T-helper 2 cell (primary cell): ENCODE data around the gene FCHSD2.
"Not testable (repeated sequence)": the region's sequence is repeated elsewhere in the genome, so short reads cannot be mapped to it uniquely, and the experiment has no call there.

ENCODE experiments used
- DNase-seq, 5 experiments: peaks; one replicate each; pipeline versions ENCODE4 v3.0.0 to v3.0.0-alpha.2; 2012 to 2022

Gene FCHSD2

DNA sequence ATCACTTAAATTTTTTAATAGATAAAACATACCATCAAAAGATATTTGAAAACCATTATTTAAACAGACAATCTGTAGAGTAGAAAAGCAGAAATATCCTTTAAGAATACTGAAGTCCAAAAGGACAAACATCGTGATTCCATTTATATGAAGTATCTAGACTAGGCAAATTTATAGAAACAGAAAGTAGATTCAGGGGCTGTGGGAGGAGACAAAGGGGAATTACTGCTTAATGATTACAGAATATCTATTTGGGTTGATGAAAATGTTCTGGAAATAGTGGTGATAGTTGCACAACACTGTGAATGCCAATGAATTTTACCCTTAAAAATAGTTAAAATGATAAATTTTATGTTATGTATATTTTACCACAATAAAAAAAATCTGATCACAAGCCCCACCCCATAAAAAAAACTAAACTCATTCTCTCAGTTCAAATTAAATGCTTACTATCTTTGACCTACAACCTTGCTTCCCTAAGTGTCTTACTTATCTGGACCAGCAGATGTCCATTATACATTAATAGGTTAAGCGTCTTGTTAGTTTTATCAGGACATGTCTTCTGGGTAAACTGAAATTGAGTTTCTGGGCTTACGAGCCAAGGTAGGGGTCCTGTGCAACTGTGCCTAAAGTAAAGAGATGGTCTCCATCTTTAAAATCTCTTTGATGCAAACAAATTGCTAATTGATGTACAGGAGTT is 86.3 kb downstream of the FCHSD2 start:
- DNase-seq: no peak

DNA sequence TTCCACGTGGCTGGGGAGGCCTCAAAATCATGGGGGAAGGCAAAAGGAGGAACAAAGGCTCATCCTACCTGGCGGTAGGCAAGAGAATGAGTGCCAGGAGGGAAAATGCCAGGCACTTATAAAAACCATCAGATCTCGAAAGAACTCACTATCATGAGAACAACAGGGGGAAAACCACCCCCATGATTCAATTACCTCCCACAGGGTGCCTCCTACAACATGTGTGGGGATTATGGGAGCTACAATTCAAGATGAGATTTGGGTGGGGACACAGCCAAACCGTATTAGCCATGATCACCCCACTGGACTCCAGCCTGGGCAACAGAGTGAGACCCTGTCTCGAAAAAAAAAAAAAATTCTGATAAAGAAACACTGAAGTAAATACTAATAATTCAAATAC is 87.1 kb downstream of the FCHSD2 start:
- no peak for DNase-seq

DNA sequence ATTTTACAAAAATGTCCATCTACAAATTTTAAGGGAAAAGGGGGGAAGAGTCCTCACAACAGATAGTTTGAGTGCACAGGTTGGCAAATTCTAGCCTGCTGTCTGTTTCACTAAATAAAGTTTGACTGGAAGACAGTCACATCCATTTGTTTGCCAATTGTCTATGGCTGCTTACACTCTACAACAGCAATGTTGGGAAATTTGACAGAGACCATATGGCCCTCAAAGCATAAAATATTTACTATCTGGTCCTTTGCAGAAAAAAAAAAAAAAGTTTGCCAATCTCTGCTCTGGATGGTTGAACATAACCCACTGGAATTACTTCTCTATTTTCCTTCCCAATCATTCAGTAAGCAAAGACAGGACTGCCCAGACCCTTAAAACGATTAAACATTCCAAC is 88.2 kb downstream of the FCHSD2 start:
- no peak for DNase-seq

DNA sequence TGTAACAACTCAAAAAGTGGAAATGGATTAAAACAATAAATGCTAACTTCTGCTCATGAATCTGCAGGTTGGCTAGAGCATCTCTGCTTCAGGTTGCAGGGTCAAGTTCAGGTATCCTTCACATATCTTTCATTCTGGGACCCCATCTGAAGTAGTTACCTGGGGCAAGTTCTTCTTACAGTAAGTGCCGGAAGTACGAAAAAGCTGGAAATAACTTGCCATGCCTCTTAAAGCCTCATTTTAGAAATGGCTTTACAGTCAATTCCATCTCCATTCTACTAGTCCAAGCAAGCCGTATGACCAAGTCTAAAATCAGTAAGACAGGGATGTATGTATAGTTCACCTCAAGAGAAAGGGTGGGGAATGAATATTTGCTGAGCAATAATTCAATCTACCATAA is 93.7 kb downstream of the FCHSD2 start:
- DNase-seq: no peak

DNA sequence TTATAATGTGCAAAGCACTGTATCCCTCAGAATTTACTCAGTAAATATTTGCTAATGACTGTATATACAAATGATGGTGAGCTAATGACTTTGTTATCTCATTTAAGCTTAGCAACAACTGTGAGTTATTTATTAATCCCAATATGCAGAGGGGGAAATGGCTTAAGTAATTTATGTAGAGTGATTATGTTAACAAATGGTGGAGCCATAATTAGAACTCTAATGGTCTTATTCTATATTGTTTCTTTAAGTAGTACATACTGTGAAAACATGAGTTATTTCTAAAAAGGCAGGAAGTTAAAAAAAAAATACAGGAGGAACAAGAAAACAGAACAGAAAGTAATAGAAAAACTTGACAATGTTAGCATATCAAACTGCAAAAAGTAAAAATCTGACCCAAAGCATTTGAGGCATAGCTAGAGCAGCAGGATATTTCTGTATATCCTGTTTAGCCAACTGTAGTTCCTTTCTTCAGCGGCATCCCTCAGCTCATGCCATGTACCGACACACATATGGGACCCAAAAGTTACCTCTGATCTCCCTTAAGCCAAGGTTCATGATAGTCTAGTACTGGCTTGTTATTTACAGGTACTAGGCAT is 94.2 kb downstream of the FCHSD2 start:
- DNase-seq: no peak

DNA sequence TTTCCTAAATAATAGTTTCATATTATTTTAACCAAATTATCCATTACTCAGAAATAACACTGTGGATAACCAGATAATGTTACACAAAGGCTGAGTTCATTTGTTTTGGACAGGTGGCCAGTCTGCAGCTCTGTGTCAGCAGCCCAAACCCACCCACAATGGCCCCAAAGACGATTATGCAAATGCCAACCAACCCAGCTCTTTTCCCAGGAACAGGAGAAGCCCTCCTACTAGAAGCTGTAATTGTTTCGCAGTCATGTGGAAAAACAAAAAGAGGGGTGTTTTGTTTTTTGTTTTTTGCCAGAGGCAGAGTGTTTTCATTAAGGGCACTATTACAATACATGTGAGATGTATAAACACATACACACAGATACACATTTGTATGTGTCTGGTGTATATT is 102.1 kb downstream of the FCHSD2 start:
- DNase-seq: no peak

DNA sequence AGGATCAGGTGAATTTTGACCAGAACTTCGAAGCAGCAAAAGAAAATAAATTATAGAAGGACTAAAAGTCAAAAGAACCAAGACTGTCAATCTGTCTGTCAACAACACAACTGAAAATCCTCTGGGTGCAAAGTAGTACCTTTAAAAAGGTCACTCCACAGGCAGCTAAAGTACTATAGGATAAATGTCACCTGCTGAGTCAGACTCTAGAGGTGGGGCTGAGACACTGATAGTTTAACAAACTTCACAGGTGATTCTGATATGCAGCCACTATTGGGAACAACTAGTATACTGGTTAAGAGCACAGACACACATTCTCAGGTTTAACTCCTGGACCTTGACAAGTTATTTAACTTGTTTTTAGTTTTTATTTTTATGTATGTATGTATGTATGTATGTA is 107.3 kb downstream of the FCHSD2 start:
- no peak for DNase-seq

DNA sequence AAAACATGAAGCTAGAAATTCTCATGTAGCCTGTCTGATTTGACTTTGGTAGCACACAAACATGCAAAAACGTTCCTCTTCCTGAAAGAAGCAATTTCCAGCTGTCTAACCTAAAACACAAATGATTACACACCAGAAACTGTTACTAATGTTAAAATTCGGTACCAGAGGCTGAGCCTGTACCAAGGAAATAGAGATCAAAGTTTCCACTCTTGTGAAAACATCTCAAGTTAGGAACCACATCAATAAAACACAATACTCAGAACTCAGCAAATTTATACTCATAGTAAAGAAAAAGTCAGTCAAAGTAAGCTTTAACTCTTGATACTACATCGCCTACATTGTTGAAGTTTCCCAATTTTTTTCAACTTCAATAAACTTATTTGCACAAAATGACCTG is 107.8 kb downstream of the FCHSD2 start:
- DNase-seq: peak in 2 of 5 experiments; percentile 7 to 43

DNA sequence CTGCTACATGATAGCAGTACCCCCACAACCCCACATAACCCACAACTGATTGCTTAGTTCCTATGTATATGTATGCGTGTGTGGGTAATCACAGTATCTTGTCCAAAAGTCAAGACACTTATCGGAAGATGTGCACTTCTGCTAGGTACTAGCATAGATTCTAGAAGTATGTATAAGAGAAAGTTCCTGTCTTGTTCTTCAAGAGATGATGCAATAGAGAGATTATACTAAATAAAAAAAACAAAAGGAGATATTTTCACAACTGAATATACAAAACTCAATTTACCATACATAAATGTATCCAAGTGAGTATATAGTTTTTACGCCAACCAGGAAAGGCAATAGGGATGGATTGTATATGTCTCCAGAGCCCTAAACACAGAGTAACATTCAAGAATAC is 112.0 kb downstream of the FCHSD2 start:
- DNase-seq: no peak

DNA sequence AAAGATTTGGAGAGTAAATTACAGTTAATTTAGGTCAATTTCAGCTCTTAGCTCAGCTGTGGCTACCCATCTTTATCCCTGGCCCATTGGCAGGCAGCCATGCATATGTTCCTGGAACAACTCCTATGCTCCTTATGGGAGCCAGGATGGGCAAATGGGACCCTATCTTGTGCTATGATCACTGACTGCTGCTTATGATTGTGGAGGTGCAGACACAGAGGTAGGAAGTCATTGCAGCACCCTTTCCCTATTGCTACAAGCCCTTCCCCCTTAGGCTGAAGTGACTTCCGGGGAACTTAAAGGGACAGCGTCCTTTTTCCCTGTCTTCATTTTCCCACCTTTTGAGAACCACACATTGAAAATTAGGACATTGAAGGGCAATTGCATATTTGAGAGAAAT is 112.7 kb downstream of the FCHSD2 start:
- no peak for DNase-seq

DNA sequence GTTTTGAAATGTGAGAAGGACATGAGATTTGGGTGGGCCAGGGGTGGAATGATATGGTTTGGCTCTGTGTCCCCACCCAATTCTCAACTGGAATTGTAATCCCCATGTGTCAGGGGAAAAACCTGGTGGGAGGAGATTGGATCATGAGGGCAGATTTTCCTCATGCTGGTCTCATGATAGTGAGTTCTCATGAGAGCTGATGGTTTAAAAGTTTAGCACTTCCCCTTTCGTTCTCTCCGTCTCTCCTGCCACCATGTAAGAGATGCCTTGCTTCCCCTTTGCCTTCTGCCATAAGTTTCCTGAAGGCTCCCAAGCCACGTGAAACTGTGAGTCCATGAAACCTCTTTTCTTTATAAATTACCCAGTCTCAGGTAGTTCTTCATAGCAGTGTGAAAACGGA is 113.5 kb downstream of the FCHSD2 start:
- no peak for DNase-seq

DNA sequence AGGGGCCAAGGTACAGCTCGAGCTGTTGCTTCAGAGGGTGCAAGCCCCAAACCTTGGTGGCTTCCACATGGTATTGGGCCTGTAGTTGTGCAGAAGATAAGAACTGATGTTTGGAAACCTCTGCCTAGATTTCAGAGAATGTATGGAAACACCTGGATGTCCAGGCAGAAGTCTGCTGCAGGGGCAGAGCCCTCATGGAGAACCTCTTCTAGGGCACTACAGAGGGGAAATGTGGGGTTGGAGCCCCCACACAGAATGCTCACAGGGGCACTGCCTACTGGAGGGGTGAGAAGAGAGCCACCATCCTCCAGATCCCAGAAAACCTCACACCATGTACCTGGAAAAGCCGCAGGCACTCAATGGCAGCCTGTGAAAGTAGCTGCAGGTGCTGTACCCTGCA is 114.3 kb downstream of the FCHSD2 start:
- DNase-seq: not testable (repeated sequence)

DNA sequence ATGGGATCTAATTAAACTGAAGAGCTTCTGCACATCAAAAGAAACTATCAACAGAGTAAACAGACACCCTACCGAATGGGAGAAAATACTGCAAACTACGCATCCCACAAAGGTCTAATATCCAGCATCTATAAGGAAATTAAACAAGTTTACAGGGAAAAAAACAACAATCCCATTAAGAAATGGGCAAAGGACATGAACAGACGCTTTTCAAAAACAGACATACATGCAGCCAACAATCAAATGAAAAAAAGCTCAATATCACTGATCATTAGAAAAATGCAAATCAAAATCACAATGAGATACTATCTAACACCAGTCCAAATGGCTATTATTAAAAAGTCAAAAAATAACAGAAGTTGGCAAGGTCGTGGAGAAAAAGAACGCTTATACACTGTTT is 117.5 kb downstream of the FCHSD2 start:
- DNase-seq: no peak

DNA sequence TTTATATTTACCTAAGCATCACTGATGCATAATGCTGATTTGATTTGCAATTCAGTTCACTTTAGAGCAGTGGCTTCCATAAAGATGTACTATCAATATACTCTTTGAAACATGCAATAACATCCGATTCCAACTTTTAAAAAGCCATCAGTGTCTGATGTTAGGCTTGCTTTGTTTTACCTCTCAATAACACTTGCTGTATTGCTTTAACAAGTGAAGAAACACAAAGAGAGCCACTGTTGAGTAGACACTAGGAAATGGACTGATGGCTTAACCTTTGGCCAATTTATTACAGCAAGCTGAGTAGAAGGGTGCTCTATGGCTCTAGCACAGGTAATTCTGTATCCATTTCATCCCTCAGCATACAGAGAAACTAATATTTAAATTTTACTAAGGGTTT is 122.1 kb downstream of the FCHSD2 start:
- DNase-seq: no peak

DNA sequence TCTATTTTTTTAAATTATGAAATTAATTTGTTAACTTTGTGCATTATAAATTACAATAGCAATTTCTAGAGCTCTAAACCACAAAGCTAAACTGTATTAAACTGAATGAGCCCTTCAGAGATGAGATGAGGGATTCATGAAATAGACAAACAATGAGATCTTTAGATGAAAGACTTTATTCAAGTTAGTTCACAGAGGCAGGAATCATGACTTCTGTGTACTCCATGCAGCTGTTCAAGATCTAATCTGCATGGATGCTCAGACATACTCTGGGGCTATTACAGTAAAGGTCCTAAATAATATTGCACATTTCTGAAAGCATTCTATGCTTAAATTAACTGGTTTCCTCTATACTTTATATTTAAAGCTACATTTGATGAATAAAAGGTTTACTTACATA is 122.7 kb downstream of the FCHSD2 start:
- no peak for DNase-seq

DNA sequence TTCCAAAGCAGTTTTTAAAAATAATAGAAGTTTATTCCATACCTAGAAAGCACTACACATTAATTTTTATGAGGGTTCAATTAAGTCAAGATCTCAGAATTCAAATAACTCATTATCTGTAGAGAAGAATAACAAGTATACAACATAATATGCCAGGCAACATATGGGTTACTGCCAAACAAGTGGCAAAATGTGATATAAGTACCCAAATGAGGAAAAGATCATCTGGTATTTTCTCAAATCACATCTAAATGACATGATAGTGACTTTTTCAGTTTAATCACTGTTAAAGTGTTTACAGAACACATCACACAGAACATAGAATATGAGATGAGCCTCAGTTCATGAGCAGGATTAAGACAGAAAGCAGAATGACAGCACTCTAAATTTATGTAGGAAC is 123.3 kb downstream of the FCHSD2 start:
- DNase-seq: no peak

DNA sequence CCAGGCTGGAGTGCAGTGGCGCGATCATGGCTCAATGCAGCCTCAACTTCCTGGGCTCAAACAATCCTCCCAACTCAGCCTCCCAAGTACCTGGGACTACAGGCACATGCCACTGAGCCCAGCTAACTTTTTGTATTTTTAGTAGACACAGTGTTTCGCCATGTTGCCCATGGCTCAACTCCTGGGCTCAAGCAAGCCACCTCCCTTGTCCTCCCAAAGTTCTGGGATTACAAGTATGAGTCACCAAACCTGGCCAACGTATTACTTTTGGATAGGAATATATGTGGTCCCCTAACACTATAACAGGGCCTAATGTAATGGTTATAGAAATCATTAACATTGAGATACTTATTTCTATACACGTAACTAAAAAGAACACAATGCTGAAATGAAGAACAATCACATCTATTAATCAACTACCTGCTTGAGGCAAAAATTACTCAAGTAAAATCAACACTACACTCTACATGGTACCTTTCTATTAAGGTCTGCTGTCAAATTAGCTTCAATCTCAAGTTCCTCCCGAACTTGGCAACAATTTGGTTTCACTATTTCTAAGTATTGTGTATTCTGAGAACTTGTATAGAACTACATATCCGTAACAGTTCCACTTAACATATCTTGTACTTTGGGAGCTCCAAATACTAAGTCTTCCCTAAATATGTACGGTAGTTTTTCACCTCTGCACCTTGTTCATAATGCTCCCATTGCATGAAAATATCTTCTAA is 124.9 kb downstream of the FCHSD2 start:
- no peak for DNase-seq

DNA sequence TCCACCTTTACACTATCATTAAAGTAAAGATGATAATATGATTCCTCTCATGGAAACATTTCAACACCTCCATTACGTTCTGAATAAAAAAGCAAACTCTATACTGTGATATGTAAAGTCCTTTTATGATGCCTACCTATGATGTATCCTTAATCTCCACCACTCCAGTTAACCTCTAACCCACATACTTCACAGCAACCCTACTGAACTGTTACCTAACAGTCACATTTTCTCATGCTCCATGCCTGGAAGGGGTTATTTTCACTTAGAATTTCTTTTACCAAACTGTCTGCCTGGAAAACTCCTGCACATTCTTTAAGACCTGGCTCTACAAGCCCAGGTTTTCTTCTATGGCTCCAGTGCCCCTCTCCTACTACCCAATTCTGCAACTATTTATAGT is 129.1 kb downstream of the FCHSD2 start:
- no peak for DNase-seq

DNA sequence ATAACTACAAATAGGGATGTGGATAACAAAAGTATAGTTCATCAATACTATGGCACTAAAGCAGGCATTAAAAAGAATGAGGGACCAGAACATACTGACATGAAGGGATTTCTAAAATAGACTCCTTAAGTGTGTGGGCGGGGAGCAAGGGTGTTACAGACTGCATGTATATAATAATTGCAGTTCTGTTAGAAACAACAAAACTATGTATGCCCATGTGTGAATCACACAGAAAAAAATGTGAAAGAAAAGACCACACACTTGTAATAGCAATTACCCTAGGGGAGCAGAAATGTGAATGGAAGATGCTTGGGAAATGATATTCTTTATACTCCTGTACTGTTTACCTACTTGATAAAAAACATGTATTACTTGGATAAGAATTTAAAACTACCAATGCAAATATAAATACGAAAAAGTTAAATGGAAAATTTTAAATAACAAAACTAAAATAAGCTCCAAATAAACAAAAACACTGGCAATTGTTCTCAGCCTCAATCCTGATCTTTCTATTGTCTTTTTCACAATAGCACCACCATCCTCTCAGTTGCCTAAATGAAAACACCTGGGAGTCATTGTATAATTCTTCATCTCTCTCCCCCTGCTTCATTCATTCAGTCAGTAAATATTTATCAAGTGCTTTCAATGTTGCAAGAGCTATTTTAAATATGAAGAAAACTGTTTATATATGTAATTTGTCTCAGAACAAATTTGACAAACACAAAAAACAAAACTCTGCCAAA is 129.8 kb downstream of the FCHSD2 start:
- DNase-seq: no peak

DNA sequence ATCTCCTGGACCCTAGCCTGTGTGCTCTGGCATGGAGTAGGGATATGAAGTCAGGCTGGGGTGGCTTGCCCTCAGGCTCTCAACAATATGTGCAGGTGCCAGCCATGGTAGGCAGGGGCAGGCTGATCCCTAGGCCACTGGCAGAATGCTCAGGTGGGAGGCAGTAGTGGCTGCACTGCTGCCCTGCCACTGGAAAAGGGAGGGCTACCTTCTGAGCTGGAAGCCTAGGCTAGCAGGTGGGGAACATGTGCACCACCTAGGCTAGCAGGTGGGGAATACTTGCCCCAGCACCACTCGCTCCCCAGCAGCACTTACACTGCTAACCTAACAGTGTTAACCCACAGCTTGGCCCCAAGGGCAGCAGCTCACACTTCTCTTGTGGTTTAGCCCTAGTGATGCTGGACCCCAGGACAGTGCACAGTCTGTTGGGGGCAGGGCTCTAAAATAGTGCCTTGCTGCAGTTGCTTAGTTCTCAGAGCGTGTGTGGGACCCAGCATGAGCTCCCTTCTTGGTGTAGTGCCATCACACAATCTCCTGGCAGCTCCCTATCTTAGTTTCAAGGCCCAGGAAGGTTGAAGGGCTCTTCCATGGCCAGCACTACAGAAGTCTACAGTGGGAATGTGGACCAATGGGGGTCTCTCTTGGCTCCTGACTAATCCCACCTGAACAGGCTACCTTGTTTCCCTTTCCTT is 130.8 kb downstream of the FCHSD2 start:
- no peak for DNase-seq

DNA sequence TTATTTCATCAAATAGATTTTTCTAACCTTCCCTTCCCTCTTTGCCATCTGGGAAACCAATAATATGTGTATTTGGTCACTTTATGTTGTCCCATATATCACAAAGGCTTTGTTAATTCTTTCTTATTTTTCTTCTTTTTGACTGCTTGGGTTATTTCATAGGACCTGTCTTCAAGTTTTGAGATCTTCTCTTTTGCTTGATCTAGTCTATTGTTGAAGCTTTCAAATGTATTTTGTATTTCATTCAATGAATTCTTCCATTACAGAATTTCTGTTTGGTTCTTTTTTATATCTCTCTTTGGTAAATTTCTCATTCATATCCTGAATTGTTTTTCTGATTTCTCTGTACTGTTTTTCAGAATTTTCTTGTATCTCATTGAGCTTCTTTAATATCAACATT is 132.1 kb downstream of the FCHSD2 start:
- no peak for DNase-seq

DNA sequence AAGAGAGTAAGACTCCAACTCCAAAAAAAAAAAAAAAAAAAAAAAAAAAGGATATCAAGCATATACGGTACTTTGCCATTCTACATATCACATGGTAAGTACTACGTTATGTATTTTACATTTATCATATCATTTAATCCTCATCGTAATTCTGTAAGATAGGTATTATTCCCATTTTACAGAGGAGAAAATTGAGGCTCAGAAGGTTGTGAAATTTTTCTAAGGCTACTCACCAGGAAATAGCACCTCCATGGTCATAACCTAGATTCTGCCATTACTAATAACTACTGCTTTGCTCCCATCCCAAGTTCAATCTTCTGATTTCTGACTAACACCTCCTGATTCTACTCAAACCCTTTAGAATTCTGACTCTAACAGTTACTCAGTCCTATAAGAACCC is 138.0 kb downstream of the FCHSD2 start:
- DNase-seq: no peak

DNA sequence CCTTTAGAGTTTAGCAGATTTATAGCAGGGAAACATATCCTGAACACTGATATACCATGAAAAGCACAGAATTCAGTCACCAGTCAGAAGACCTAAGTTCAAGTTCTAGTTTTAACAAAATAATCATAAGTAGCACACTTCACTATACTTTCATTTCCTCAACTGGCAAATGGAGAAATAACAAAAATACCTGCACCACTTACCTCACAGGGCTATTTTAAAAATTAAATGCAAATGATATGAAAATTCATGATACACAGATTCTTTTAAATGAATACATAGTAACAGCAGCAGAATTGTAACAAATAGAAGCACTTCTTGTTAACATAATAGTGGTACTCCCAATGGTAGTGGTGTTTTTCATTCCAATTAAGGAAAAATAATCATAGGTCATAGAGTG is 139.0 kb downstream of the FCHSD2 start:
- DNase-seq: no peak
